NCI-H2196 treated with DMSO at 0.1 percent for 48 hours (cell line): Measurements from ENCODE around the gene MYO3A.
"Not testable (repeated sequence)": the region's sequence is repeated elsewhere in the genome, so short reads cannot be mapped to it uniquely, and the experiment has no call there.

Experiments used
- DNase-seq: peaks from one replicate; lab custom pipeline; 2025; ENCODE audit not compliant: unreplicated experiment; lab: John Stamatoyannopoulos, UW

Gene MYO3A

GRCh38 chr10:25972631-25973030 lies 38.6 kb downstream of the MYO3A start:
- no peak for DNase-seq

- no peak for DNase-seq
Observed at GRCh38 chr10:25974897-25975459, 40.9 kb downstream of the MYO3A start.

GRCh38 chr10:25978771-25979170 lies 44.7 kb downstream of the MYO3A start:
- DNase-seq: no peak

GRCh38 chr10:25982107-25982506 lies 48.1 kb downstream of the MYO3A start:
- DNase-seq: no peak

- DNase-seq: no peak
Observed at GRCh38 chr10:25988583-25988982, 54.6 kb downstream of the MYO3A start.

- no peak for DNase-seq
Observed at GRCh38 chr10:25989951-25990350, 55.9 kb downstream of the MYO3A start.

GRCh38 chr10:25999295-25999981 lies 65.4 kb downstream of the MYO3A start:
- no peak for DNase-seq

- no peak for DNase-seq
Observed at GRCh38 chr10:26000971-26001370, 66.9 kb downstream of the MYO3A start.

- DNase-seq: not testable (repeated sequence)
Observed at GRCh38 chr10:26002466-26002865, 68.4 kb downstream of the MYO3A start.

GRCh38 chr10:26015092-26015491 lies 81.1 kb downstream of the MYO3A start:
- no peak for DNase-seq

- DNase-seq: no peak
Observed at GRCh38 chr10:26022831-26023230, 88.8 kb downstream of the MYO3A start.

GRCh38 chr10:26024303-26024702 lies 90.3 kb downstream of the MYO3A start:
- DNase-seq: no peak

GRCh38 chr10:26025523-26025922 lies 91.5 kb downstream of the MYO3A start:
- DNase-seq: no peak

- DNase-seq: no peak
Observed at GRCh38 chr10:26029858-26030257, 95.8 kb downstream of the MYO3A start.

- DNase-seq: no peak
Observed at GRCh38 chr10:26031300-26031699, 97.3 kb downstream of the MYO3A start.

GRCh38 chr10:26043469-26043868 lies 109.4 kb downstream of the MYO3A start:
- no peak for DNase-seq

- DNase-seq: no peak
Observed at GRCh38 chr10:26044141-26044749, 110.2 kb downstream of the MYO3A start.

- DNase-seq: no peak
Observed at GRCh38 chr10:26046073-26046700, 112.2 kb downstream of the MYO3A start.

GRCh38 chr10:26048756-26049155 lies 114.7 kb downstream of the MYO3A start:
- no peak for DNase-seq

- no peak for DNase-seq
Observed at GRCh38 chr10:26052326-26052725, 118.3 kb downstream of the MYO3A start.

- no peak for DNase-seq
Observed at GRCh38 chr10:26057466-26057865, 123.4 kb downstream of the MYO3A start.

- no peak for DNase-seq
Observed at GRCh38 chr10:26064106-26064505, 130.1 kb downstream of the MYO3A start.
